ENCODE measurements around the gene KASH5.
A peak's percentile ranks its signal among the peaks of the same experiment; 100 is the strongest.

Gene KASH5

DNA sequence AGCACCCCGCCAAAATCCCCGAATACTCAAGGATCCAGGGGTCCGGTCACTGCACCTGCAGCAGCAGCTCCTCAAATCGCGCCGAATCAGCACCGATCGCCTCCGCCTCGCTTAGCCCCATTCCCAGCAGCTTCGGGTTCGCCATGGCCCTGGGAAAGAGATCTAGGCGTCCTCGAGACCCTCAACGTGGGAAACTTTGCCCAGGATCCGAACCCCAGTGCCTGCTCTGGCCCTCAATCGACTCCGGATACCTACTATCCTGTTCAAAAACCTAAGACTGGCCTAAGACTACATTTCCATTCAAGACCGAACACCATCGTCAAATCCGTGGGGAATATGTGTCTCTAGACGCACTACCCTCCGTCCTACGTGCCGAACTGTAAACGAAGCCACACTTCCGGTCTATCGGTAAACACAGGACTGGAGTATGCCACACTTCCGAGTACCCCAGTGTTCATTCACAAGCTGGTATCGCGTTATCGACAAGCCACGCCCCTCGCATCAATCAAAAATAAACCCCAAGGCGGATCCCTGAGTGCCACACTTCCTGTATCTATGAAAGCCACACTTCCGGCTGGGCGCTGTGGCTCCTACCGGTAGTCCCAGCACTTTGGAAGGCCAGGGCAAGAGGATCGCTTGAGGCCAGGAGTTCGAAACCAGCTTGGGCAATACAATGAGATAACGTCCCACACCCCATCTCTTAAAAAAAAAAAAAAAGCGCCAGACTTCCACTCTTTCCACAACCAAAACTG lies 63.6 kb downstream of the KASH5 start, which contains the start of gene PIH1D1:
Gene PIH1D1, minus strand, starts transcription at position 385 of the 752 bp plus-strand sequence. Its CDS starts 240 bp downstream, at position 145.
- TF ChIP-seq, protein P1, sequence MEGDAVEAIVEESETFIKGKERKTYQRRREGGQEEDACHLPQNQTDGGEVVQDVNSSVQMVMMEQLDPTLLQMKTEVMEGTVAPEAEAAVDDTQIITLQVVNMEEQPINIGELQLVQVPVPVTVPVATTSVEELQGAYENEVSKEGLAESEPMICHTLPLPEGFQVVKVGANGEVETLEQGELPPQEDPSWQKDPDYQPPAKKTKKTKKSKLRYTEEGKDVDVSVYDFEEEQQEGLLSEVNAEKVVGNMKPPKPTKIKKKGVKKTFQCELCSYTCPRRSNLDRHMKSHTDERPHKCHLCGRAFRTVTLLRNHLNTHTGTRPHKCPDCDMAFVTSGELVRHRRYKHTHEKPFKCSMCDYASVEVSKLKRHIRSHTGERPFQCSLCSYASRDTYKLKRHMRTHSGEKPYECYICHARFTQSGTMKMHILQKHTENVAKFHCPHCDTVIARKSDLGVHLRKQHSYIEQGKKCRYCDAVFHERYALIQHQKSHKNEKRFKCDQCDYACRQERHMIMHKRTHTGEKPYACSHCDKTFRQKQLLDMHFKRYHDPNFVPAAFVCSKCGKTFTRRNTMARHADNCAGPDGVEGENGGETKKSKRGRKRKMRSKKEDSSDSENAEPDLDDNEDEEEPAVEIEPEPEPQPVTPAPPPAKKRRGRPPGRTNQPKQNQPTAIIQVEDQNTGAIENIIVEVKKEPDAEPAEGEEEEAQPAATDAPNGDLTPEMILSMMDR (IDR thresholded peaks at IDR 0.05; ENCODE audit: insufficient read depth, low read depth, low read length, missing control alignments): peak; percentile 29
- peak within 1 kb of the TSS; percentile 91 for H3K4me3 ChIP-seq (ENCODE audit: low read length)
- DNase-seq (ENCODE audit: low read depth): peak; percentile 99

DNA sequence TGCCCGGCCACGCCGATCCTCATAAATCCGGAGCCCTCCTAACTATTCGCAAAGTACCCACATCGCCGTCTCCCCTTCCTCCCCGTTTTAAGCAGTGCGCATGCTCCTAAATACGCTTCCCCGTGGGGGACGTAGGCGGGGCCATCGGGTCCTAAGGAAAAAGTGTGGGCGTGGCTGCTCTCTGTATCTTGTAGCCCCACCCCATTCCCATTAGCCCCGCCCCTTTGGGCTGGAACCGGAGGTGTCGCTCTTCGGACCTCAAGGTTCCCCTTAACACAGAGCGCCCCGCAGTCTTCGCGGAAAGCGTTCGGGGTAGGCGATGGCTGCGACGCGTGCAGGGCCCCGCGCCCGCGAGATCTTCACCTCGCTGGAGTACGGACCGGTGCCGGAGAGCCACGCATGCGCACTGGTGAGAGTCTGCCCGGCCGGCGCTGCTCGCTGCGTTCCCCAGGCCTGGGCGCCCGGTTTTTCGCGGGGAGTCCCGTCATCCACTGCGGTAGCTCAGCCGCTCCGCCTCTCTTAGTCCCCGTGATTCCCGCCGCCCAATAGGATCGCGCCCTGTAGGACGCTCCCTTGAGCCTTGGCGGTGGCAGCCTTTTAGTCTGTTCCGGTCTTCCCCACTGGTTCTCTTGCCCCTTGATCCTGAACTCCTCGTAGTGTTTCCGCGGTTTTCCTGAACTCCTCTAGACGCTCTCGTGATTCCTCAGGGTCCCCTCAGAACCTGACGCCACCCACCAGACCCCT lies 65.1 kb downstream of the KASH5 start, which contains the start of gene ALDH16A1:
Gene ALDH16A1, plus strand, starts transcription at position 213 of the 744 bp plus-strand sequence. Its CDS starts 107 bp downstream, at position 320.
- TF ChIP-seq, protein P1 (IDR thresholded peaks at IDR 0.05; ENCODE audit: insufficient read depth, low read depth, low read length, missing control alignments): no peak
- peak; percentile 98 for DNase-seq (ENCODE audit: low read depth)
- H3K4me3 ChIP-seq (ENCODE audit: low read length): peak within 1 kb of the TSS; percentile 91

DNA sequence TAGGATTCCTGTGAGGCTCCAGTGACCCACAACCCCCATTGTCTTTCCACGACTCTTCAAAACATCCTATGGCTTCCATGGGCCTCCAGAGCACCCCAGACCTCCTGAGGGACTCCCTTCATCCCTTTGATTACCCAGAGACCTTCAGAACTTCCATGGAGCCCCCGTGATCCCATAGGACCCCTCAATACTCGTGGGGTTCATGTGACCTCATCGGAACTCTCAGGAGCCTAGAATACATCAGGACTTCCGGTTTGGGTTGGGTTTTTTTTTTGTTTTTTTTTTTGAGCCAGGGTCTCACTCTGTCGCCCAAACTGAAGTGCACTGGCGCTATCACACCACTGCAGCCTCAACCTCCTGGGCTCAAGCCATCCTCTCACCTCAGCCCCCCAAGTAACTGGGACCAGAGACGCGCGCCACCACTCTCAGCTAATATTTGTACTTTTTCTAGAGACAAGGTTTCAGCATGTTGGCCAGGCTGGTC lies 65.8 kb downstream of the KASH5 start:
- DNase-seq (ENCODE audit: low read depth): no peak
- TF ChIP-seq, protein P1 (IDR thresholded peaks at IDR 0.05; ENCODE audit: insufficient read depth, low read depth, low read length, missing control alignments): no peak
- peak overlapping the region; percentile 87 for H3K4me3 ChIP-seq (ENCODE audit: low read length)

DNA sequence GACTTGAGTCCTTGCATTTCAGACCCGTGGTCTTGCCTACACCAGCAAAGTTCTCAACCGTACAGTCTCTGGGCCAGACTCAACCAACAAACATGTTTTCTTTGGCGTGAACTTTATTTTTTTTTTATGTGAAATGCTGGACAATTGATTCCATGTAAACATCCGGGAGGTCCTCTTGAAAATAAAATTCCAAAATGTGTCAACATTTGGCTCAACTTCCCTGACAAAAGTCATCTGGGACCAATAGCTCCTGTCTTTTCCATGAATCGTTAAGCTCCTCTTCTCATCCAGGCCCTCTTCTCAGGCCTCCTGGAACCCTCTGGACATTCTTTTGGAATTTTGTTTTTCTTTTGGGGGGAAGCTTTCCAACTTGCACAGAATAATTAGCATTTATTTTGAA lies 67.7 kb downstream of the KASH5 start:
- no peak overlapping the region for H3K4me3 ChIP-seq (ENCODE audit: low read length)
- DNase-seq (ENCODE audit: low read depth): no peak
- TF ChIP-seq, protein P1 (IDR thresholded peaks at IDR 0.05; ENCODE audit: insufficient read depth, low read depth, low read length, missing control alignments): no peak

DNA sequence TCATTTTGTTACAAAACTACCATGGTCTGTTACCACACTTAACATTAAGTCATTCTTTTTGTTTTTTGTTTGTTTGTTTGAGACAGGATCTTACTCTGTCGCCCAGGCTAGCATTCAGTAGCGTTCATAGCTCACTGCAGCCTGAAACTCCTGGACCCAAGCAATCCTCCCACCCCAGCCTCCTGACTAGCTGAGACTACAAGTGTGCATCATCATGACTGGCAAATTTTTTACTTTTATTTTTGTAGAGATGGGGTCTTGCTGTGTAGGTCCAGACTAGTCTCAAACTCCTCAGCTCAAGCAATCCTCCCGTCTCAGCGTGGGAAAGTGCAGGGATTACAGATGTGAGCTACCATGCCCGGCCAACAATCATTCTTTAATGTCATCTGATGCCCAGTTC lies 68.3 kb downstream of the KASH5 start:
- TF ChIP-seq, protein P1 (IDR thresholded peaks at IDR 0.05; ENCODE audit: insufficient read depth, low read depth, low read length, missing control alignments): no peak
- no peak overlapping the region for H3K4me3 ChIP-seq (ENCODE audit: low read length)
- DNase-seq (ENCODE audit: low read depth): no peak

DNA sequence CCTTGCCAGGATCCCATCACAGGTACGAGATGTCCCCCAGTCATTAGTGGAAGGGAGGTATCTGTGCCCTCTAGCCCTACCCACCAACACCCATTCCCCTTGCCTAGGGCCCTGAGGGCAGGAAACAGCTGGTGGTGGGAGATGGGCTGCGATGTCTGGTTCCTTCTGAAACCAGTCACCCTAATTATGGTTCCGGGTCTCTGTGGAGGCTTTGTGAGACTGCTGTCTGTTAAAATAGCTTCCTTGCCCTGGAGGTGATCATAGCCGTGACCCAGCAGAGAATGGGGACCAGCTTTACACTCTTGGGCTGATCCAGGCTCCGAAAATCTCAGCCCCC lies 70.5 kb downstream of the KASH5 start:
- H3K4me3 ChIP-seq (ENCODE audit: low read length): no peak overlapping the region
- no peak for DNase-seq (ENCODE audit: low read depth)
- TF ChIP-seq, protein P1 (IDR thresholded peaks at IDR 0.05; ENCODE audit: insufficient read depth, low read depth, low read length, missing control alignments): no peak

Measured in epithelial cell of esophagus (primary cell).